Sigmoid colon (tissue), 7 donors: Measurements from ENCODE around the gene MUC5B. TPM values are rescaled to one million over a fixed set of nuclear protein-coding genes. Genes with fewer than 3 reads are reported as not detected.

Experiments
- DNase-seq: peaks from one replicate; pipeline ENCODE4 v3.0.0-alpha.2; 2019
- H3K27ac ChIP-seq, 4 donors: fragments of 200-600 bp; sonication (generic); one replicate each; pipeline ENCODE4 v1.5.1; 2016 to 2019; ENCODE audit warnings: mild to moderate bottlenecking in 1 of 4
- H3K27me3 ChIP-seq, 3 donors: fragments of 200-600 bp; sonication (generic); one replicate each; pipeline ENCODE4 v1.5.1; 2019; ENCODE audit warnings: mild to moderate bottlenecking in 1 of 3
- H3K36me3 ChIP-seq, 4 donors: fragments of 200-600 bp; sonication (generic); one replicate each; pipeline ENCODE4 v1.5.1; 2016 to 2019
- H3K4me1 ChIP-seq, 4 donors: fragments of 200-600 bp; sonication (generic); one replicate each; pipeline ENCODE4 v1.5.1; 2017 to 2019
- H3K4me3 ChIP-seq, 4 donors: fragments of 200-600 bp; sonication (generic); one replicate each; pipeline ENCODE4 v1.5.1; 2017 to 2019; ENCODE audit warnings: mild to moderate bottlenecking in 2 of 4, moderate library complexity in 1 of 4
- H3K9me3 ChIP-seq, 4 donors: fragments of 200-600 bp in 3 of 4; sonication (generic) in 3 of 4; one replicate each; pipeline versions ENCODE4 v1.5.1 to v1.6.1; 2013 to 2019
- CTCF ChIP-seq, 4 experiments: fragments of 450-650 bp in 3 of 4; fragments of 200-600 bp in 1 of 4; IDR thresholded peaks; one replicate each; pipeline ENCODE4 v1.5.1; 2016 to 2019; ENCODE audit warnings: antibody characterized with exemption in 4 of 4, mild to moderate bottlenecking in 3 of 4, moderate library complexity in 2 of 4
- EP300 ChIP-seq, 4 donors: sonication (generic); formaldehyde crosslinking; IDR thresholded peaks; one replicate each; pipeline ENCODE4 v1.6.1; 2017; ENCODE audit warnings: antibody characterized with exemption in 4 of 4
- POLR2A ChIP-seq, 2 donors: fragments of 450-650 bp; IDR thresholded peaks; one replicate each; pipeline ENCODE4 v1.6.1; 2016; ENCODE audit warnings: antibody characterized with exemption in 2 of 2, mild to moderate bottlenecking in 2 of 2, moderate library complexity in 2 of 2
- POLR2AphosphoS5 ChIP-seq, 4 donors: sonication (generic); formaldehyde crosslinking; IDR thresholded peaks; one replicate each; pipeline ENCODE4 v1.6.1; 2017; ENCODE audit warnings: antibody characterized with exemption in 4 of 4
- WGBS, 2 donors: extraction: QIAGEN DNeasy Blood & Tissue Kit; methylation state at CpG; one replicate each; pipeline ENCODE4 v1.1.7; 2013; 5-methylcytosine and 5-hydroxymethylcytosine counted together
- intact Hi-C: fragments of 100-400 bp; cut with DNase I; formaldehyde crosslinking; loops from one replicate; pipeline ENCODE4 v1.15.1; 2023
- polyA plus RNA-seq, 3 donors: library from polyadenylated mRNA; stranded (reverse); fragments of 200-250 nt; gene quantifications; one replicate each; pipeline ENCODE4 v1.2.3, GENCODE V29; 2013
- total RNA-seq, 4 donors: library from RNA; depleted of rRNA; stranded (reverse); fragments of >200 nt; gene quantifications; one replicate each; pipeline ENCODE4 v1.1.0, GENCODE V29; 2016
- donor health status: healthy with polysubstance abuse.
- donor health status: Bipolar disorder and iron deficiency.
- donor health status: healthy.

MUC5B gene
- total and polyA plus RNA-seq, 7 donors = 0.83 to 131 (median 2.8) TPM; not detected in 3

GRCh38 chr11:1257916-1258315 lies 35.0 kb downstream of the MUC5B start:
- intact Hi-C loops = no loop called here
- TF ChIP-seq CTCF (IDR thresholded peaks at IDR 0.05) (no peak), POLR2AphosphoS5 (IDR thresholded peaks at IDR 0.05) (no peak), POLR2A (IDR thresholded peaks at IDR 0.05) (no peak), EP300 (IDR thresholded peaks at IDR 0.05) (no peak)
- Histone ChIP-seq H3K4me3 (no peak overlapping the region), H3K27ac (no peak overlapping the region), H3K36me3 (no peaks in the 10 kb centered on the region), H3K9me3 (no peaks in the 10 kb centered on the region), H3K4me1 (peaks cover 0 to 14% (median 11%) of the 10 kb centered on the region in 4 donors), H3K27me3 (no peaks in the 10 kb centered on the region)
- WGBS, 2 donors = 92 to 93% methylated on average over 16 of the region's 16 CpGs
- no peak for DNase-seq

- no peak overlapping the region for H3K27ac ChIP-seq
- DNase-seq = no peak
- TF ChIP-seq CTCF (IDR thresholded peaks at IDR 0.05) = no peak
- no peak for TF ChIP-seq POLR2A (IDR thresholded peaks at IDR 0.05)
- TF ChIP-seq EP300 (IDR thresholded peaks at IDR 0.05) = no peak
- TF ChIP-seq POLR2AphosphoS5 (IDR thresholded peaks at IDR 0.05) = no peak
- H3K4me3 ChIP-seq = no peak overlapping the region
- H3K9me3 ChIP-seq = no peaks in the 10 kb centered on the region
- 82 to 86% methylated on average over 13 of the region's 13 CpGs for WGBS, 2 donors
- intact Hi-C loops = no loop called here
- no peaks in the 10 kb centered on the region for H3K36me3 ChIP-seq
- peaks cover 0 to 17% (median 15%) of the 10 kb centered on the region in 4 donors for H3K4me1 ChIP-seq
- H3K27me3 ChIP-seq = no peaks in the 10 kb centered on the region
Observed at GRCh38 chr11:1258401-1259075, 35.7 kb downstream of the MUC5B start.

GRCh38 chr11:1259076-1259461 lies 36.2 kb downstream of the MUC5B start:
- intact Hi-C loops = no loop called here
- no peak overlapping the region for H3K4me3 ChIP-seq
- DNase-seq = no peak

GRCh38 chr11:1259561-1259960 lies 36.7 kb downstream of the MUC5B start:
- Histone ChIP-seq H3K27me3 (no peaks in the 10 kb centered on the region), H3K36me3 (no peaks in the 10 kb centered on the region), H3K4me3 (no peak overlapping the region), H3K4me1 (peaks cover 0 to 17% (median 15%) of the 10 kb centered on the region in 4 donors), H3K9me3 (no peaks in the 10 kb centered on the region), H3K27ac (no peak overlapping the region)
- 92 to 93% methylated on average over 9 of the region's 9 CpGs for whole genome bisulfite sequencing, 2 donors
- intact Hi-C loops = no loop called here
- DNase-seq = no peak
- no peak for TF ChIP-seq CTCF (IDR thresholded peaks at IDR 0.05)
- TF ChIP-seq EP300 (IDR thresholded peaks at IDR 0.05) = no peak
- TF ChIP-seq POLR2AphosphoS5 (IDR thresholded peaks at IDR 0.05) = no peak
- TF ChIP-seq POLR2A (IDR thresholded peaks at IDR 0.05) = no peak

More at GRCh38 chr11:1259076-1259461, 36.2 kb downstream of the MUC5B start:
- WGBS, 2 donors = 79 to 84% methylated on average over 7 of the region's 7 CpGs
- H3K4me1 ChIP-seq = peaks cover 0 to 17% (median 15%) of the 10 kb centered on the region in 4 donors
- H3K27ac ChIP-seq = no peak overlapping the region
- TF ChIP-seq POLR2A (IDR thresholded peaks at IDR 0.05) (no peak), CTCF (IDR thresholded peaks at IDR 0.05) (no peak), POLR2AphosphoS5 (IDR thresholded peaks at IDR 0.05) (no peak), EP300 (IDR thresholded peaks at IDR 0.05) (no peak)
- no peaks in the 10 kb centered on the region for H3K36me3 ChIP-seq
- no peaks in the 10 kb centered on the region for H3K27me3 ChIP-seq
- H3K9me3 ChIP-seq = no peaks in the 10 kb centered on the region
